Hematopoietic multipotent progenitor cell treated with erythropoietin and hydrocortisone succinate and interleukin-3 and kit ligand, for 4 days (in vitro differentiated cells): ENCODE measurements around the gene CCDC57.
"Not testable (repeated sequence)": the region's sequence is repeated elsewhere in the genome, so short reads cannot be mapped to it uniquely, and the experiment has no call there.

Experiments used
- DNase-seq: peaks from one replicate; pipeline ENCODE4 v3.0.0-alpha.2; 2015

The CCDC57 gene

DNA sequence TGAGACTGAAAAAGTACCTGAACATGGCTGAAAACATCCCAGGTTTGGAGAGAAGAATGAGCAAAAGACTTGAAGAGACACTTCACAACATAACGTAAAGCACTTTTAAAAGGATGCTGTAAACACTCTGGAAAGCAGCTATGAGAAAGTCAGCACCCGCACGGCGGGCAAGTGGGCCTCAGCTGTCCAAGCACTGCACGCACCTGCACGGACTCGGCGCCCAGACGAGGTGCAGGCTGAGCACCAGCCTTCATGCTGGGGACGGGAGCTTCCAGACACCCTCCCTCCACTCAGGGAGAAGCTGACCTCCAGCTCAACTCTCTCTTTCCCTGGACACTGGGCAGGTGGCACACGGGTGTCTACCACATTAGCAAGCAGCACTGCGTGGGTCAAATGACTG is 13.1 kb downstream of the CCDC57 start:
- no peak for DNase-seq

DNA sequence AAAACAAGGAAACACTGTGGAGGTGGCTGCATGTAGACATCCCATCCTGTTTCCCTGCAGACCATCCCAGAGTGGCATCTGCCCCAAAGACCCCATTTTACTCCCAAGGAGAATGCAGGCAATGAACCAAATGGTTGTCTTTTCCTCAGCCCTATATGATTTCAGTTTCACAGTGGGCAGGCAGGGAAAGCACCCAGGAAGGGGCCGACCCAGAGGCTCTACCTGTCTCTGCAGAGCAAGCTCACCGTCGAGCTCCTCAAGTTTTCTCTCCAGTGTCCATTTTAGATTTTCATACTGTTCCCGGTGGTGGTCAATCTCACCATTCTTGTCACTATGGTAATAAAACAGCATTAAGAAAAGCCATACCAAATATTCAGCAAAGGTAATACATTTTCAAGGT is 14.6 kb downstream of the CCDC57 start:
- DNase-seq: no peak

DNA sequence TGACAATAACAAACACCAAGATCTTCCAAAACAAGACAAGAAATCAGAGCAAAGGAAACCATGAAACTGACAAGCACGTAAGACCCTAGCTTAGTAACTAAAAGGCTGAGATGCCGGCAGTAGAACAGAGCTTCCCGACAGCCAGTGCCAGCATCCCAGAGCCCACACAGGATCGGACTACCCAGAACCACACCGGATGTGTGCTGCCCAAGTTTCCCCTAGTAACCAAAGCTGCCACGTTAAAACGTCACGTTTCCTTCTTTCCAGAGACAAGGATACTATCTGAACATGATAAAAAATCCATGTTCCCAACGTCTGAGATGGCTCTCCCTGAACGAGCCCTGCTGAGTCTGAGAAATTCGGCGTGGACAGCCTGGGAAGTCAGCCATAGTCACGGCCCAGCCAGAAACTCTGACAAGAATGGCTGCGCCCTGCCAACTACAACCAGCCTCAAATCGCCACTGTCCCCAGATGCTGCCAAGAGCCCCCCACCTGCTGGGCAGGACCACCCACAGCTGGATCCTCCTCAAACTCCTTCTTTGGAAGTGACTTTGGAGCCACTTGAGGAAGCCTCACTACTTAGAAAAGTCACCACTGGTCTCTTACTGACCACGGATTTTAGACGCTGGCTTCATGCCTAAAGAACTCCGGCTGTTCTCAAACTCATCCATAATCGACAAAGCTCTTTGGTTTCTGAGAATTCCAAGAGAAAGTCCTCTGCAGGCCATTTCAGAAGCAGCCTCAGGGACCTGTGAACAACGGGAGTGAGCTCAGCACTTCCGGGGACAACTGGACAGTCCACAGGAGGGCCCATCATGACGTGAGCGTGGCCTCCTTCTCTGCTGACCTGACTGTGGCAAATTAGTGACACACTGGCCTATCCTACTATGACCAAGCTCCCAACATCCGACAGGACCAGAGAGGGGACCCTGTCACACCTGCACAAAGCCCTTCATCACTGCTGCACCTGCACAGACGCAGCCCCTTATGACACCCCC is 16.7 kb downstream of the CCDC57 start:
- DNase-seq: no peak

- no peak for DNase-seq
Observed at GRCh38 chr17:82194765-82195164, 17.9 kb downstream of the CCDC57 start.

GRCh38 chr17:82193520-82194220 is 19.0 kb downstream of the CCDC57 start:
- DNase-seq: no peak

- DNase-seq: not testable (repeated sequence)
Observed at GRCh38 chr17:82193050-82193449, 19.6 kb downstream of the CCDC57 start.

GRCh38 chr17:82188001-82188961 is 24.4 kb downstream of the CCDC57 start:
- no peak for DNase-seq

DNA sequence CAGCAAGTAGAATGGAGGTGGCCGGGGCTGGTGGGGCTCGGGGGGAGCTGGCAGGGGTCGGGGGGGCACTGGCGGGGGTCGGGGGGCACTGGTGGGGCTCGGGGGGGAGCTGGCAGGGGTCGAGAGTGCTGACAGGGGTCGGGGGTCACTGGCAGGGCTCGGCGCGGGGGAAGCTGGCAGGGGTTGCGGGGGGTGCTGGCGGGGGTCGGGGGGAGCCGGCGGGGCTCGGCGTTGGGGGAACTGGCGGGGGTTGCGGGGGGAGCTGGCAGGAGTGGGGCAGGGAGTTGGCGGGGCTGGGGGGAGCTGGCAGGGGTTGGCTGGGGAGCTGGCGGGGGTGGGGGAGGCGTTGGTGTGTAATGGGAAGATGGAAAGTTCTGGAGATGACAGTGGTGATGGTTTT is 25.1 kb downstream of the CCDC57 start:
- DNase-seq: no peak

DNA sequence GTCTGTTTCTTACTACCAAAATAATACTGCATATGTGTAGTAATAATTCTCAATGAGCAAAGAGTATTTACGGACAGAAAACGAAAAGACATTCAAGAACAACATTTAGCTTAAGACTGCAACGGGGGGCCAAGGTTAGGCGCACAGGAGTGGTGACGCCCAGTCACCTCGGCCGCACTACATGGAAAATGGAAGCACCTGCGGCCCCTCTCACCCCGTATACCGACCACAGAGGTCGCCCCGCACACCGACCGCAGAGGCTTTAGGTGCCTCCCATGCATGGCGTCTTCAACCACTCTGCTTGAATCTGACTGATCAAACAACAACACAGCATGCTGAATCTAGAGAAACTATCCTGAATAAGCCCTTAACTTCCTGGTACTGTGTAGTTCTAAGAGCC is 26.4 kb downstream of the CCDC57 start:
- no peak for DNase-seq

DNA sequence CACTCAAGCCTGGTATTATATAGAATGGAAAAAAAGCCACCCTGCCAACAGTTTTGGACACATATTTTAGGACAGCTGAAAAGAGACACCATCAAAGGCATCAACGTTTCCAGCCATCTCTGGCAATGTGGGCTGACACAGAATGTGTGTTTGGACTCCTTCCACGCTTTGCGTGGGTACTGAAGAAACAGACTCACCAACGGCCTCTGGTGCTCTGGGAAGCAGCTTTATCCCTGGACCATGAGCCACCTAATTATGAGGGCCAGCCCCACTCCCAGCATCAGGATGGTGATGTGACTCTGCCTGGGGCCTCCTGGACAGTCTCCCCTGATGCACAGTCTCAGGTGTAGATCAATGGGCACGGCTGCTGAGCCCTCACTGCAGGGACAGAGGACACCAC is 27.9 kb downstream of the CCDC57 start:
- DNase-seq: no peak

DNA sequence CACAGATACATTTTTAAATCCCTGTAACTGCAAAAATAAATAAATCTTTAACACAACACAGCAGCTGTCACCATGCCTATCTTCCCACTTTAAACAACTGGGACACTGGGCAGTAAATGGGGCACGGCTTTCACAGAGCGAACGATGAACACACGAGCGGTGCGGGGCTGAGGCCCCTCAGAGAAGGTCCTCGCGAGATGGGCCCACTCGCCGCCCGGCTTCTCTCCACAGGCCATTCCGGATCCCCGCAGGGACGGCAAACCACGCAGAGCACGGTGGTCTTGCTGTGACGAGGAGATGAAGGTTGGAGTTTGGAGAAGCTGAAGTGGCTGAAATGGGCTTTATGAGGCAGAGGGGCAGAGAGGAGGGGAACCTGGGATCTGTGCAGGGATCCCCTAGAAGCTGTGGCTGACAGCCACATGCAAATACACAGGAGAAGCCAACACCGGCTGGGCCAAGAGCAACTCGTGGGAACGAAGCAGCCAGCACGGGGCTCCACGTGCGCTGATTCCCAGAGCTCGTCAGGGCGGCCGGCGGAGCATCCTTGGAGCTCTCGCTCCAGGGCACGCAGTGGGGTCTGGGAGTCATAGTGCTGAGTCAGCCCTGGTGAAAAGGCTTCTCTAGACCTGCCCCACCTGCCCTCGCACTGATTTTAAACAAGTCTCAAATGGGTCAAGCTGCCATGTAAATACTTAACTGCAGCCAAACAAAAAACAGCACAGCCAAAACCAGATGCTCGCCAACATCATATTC is 31.7 kb downstream of the CCDC57 start:
- DNase-seq: no peak

DNA sequence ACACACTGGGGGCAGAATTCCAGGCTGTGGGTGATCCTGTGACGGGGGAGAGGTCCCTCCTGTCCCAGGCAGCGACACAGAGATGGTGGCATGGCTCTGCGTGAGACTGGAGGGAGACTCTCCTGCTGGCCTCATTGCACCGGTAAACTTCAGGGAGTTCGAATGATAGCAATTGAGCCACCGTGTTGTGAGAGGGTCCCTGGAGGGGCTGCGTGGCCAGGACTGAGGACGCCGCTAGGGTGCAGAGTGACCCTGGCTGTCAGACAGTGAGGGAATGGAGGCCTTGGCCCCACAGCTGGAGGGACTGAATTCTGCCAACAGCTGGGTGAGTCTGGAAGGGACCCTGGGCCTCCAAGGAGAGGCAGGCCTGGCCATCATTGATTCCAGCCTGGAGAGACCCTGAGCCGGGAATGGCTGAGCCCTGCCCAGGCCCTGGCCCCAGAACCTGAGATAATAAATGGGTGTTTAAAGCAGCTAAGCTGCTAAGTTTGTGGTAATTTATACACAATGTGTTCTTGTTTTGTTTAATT is 32.6 kb downstream of the CCDC57 start:
- DNase-seq: no peak

DNA sequence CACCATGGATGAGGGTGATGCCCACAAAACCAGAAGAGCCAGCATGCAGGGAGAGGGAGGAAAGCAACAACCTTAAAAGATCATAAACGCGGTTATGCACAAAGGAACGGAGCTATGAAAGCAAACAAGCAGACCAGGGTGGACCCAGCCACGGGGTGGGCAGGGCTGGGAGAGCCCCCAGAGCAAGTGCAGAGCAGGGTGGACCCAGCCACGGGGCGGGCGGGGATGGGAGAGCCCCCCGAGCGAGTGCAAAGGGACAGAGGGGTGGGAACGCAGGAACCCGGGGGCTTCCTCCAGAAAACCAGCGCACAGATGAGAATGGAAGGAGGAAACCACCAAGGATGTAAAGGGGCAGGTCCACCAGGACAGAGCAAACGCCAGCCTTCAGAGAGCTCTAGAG is 33.2 kb downstream of the CCDC57 start:
- no peak for DNase-seq

GRCh38 chr17:82178499-82179261 is 34.0 kb downstream of the CCDC57 start:
- no peak for DNase-seq

GRCh38 chr17:82177761-82178498 is 34.7 kb downstream of the CCDC57 start:
- DNase-seq: no peak

- DNase-seq: no peak
Observed at GRCh38 chr17:82177276-82177675, 35.4 kb downstream of the CCDC57 start.

- no peak for DNase-seq
Observed at GRCh38 chr17:82175951-82176350, 36.7 kb downstream of the CCDC57 start.

GRCh38 chr17:82175201-82175600 is 37.4 kb downstream of the CCDC57 start:
- no peak for DNase-seq

DNA sequence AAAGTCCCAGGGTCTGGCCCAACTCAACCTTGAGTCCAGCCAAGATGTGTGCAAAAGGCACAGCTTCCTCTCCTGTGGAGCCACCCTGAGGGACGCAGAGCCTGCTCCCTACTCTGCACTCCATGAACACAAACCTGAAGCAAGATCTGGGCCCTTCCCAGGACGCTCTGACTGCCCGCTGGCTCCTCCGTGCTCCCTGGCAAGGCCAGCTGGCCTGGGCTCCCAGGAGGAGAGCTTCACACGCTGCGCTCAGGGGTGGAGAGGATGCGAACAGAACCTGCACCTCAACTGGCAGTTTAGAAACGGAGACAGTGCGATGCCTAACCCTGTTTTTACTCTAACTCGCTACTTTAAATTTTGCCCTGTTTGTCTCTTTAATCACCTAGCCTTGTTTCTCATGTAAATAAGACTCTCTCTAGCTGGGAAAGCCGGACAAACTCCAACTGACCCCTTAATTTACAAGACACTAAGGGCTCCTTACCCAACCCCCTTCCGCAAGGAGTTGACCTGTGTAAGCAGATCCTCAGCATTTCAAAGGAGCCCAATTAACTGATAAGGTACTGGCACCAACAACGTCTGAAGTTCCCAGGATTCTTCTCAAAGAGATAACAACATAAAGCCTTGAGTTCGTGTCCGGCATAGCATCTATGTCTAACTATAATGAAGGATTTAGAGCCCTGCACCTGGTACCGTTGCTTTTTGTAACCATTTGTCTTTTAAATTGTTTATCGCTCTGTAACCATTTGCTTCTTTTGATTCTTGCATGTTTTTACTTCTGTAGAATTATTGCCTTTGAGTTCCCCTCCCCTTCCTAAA is 38.4 kb downstream of the CCDC57 start:
- not testable (repeated sequence) for DNase-seq
